ENCODE data around the gene NNT.
"Not testable (repeated sequence)": the region's sequence is repeated elsewhere in the genome, so short reads cannot be mapped to it uniquely, and the experiment has no call there.

The NNT gene

GRCh38 chr5:43731573-43731972 lies 128.6 kb downstream of the NNT start:
- H3K27me3 ChIP-seq (ENCODE audit: insufficient read depth, low read depth), result no peaks in the 10 kb centered on the region
- no peak overlapping the region for H2AFZ ChIP-seq (ENCODE audit: low read depth)
- H3K4me2 ChIP-seq, result no peak overlapping the region
- no peaks in the 10 kb centered on the region for H4K20me1 ChIP-seq (ENCODE audit: insufficient read depth)
- no peaks in the 10 kb centered on the region for H3K4me1 ChIP-seq (ENCODE audit: low read depth, poor library complexity, severe bottlenecking)
- no peak overlapping the region for H3K4me3 ChIP-seq (IDR thresholded peaks at IDR 0.05; ENCODE audit: insufficient read depth, low read depth, low read length)
- TF ChIP-seq, protein P1, sequence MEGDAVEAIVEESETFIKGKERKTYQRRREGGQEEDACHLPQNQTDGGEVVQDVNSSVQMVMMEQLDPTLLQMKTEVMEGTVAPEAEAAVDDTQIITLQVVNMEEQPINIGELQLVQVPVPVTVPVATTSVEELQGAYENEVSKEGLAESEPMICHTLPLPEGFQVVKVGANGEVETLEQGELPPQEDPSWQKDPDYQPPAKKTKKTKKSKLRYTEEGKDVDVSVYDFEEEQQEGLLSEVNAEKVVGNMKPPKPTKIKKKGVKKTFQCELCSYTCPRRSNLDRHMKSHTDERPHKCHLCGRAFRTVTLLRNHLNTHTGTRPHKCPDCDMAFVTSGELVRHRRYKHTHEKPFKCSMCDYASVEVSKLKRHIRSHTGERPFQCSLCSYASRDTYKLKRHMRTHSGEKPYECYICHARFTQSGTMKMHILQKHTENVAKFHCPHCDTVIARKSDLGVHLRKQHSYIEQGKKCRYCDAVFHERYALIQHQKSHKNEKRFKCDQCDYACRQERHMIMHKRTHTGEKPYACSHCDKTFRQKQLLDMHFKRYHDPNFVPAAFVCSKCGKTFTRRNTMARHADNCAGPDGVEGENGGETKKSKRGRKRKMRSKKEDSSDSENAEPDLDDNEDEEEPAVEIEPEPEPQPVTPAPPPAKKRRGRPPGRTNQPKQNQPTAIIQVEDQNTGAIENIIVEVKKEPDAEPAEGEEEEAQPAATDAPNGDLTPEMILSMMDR (conservative IDR thresholded peaks at IDR 0.05; ENCODE audit: low read depth, low read length), result no peak
- H3K79me2 ChIP-seq (ENCODE audit: insufficient read depth, low read depth), result no peaks in the 10 kb centered on the region
- H3K9ac ChIP-seq, result no peak overlapping the region
- H3K36me3 ChIP-seq (ENCODE audit: insufficient read depth), result no peaks in the 10 kb centered on the region
- no peak overlapping the region for H3K27ac ChIP-seq

DNA sequence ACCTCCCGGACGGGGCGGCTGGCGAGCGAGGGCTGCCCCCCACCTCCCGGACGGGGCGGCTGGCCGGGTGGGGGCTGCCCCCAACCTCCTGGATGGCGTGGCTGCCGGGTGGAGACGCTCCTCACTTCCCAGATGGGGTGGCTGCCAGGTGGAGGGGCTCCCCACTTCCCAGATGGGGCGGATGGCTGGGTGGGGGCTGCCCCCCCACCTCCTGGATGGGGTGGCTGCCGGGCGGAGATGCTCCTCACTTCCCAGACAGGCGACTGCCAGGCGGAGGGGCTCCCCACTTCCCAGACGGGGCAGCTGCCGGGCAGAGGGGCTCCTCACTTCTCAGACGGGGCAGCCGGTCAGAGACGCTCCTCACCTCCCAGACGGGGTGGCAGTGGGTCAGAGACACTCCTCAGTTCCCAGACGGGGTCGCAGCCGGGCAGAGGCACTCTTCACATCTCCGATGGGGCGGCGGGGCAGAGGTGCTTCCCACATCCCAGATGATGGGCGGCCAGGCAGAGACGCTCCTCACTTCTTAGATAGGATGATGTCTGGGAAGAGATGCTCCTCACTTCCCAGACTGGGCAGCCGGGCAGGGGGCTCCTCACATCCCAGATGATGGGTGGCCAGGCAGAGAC lies 143.1 kb downstream of the NNT start:
- not testable (repeated sequence) for H3K79me2 ChIP-seq (ENCODE audit: insufficient read depth, low read depth); H3K27ac ChIP-seq; H3K36me3 ChIP-seq (ENCODE audit: insufficient read depth); H3K4me3 ChIP-seq (IDR thresholded peaks at IDR 0.05; ENCODE audit: insufficient read depth, low read depth, low read length); H3K27me3 ChIP-seq (ENCODE audit: insufficient read depth, low read depth); H3K4me1 ChIP-seq (ENCODE audit: low read depth, poor library complexity, severe bottlenecking); H2AFZ ChIP-seq (ENCODE audit: low read depth); H3K9ac ChIP-seq; H3K4me2 ChIP-seq; H4K20me1 ChIP-seq (ENCODE audit: insufficient read depth)

DNA sequence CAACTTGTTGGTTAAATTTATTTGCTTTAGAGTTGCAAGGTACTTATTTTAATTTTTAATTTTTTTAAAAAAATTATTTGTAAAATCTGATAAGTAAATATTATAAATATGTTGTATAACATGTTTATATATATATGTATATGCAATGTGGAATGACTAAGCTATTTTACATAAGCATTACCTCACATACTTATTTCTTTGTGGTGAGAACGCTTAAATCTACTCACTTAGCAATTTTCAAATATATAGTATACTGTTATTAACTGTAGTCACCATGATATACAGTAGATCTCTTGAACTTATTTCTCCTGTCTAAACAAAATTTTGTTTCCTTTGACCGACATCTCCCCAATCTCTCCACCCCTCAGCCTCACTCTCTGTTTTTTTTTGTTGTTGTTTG lies 147.8 kb downstream of the NNT start:
- H3K4me2 ChIP-seq, result no peak overlapping the region
- TF ChIP-seq, protein P1 (conservative IDR thresholded peaks at IDR 0.05; ENCODE audit: low read depth, low read length), result no peak

GRCh38 chr5:43753069-43753468 lies 150.1 kb downstream of the NNT start:
- H3K4me2 ChIP-seq, result no peak overlapping the region
- no peaks in the 10 kb centered on the region for H3K79me2 ChIP-seq (ENCODE audit: insufficient read depth, low read depth)
- H3K27ac ChIP-seq, result no peak overlapping the region
- H4K20me1 ChIP-seq (ENCODE audit: insufficient read depth), result no peaks in the 10 kb centered on the region
- no peak overlapping the region for H3K9ac ChIP-seq
- no peaks in the 10 kb centered on the region for H3K27me3 ChIP-seq (ENCODE audit: insufficient read depth, low read depth)
- H2AFZ ChIP-seq (ENCODE audit: low read depth), result no peak overlapping the region
- H3K4me3 ChIP-seq (IDR thresholded peaks at IDR 0.05; ENCODE audit: insufficient read depth, low read depth, low read length), result no peak overlapping the region
- H3K36me3 ChIP-seq (ENCODE audit: insufficient read depth), result no peaks in the 10 kb centered on the region
- TF ChIP-seq, protein P1 (conservative IDR thresholded peaks at IDR 0.05; ENCODE audit: low read depth, low read length), result no peak
- H3K4me1 ChIP-seq (ENCODE audit: low read depth, poor library complexity, severe bottlenecking), result no peaks in the 10 kb centered on the region

More for the DNA sequence above, 147.8 kb downstream of the NNT start:
- no peaks in the 10 kb centered on the region for H3K36me3 ChIP-seq (ENCODE audit: insufficient read depth)
- no peak overlapping the region for H3K27ac ChIP-seq
- H2AFZ ChIP-seq (ENCODE audit: low read depth), result no peak overlapping the region
- H3K4me3 ChIP-seq (IDR thresholded peaks at IDR 0.05; ENCODE audit: insufficient read depth, low read depth, low read length), result no peak overlapping the region
- no peaks in the 10 kb centered on the region for H3K4me1 ChIP-seq (ENCODE audit: low read depth, poor library complexity, severe bottlenecking)
- no peak overlapping the region for H3K9ac ChIP-seq
- H4K20me1 ChIP-seq (ENCODE audit: insufficient read depth), result no peaks in the 10 kb centered on the region
- H3K27me3 ChIP-seq (ENCODE audit: insufficient read depth, low read depth), result no peaks in the 10 kb centered on the region
- no peaks in the 10 kb centered on the region for H3K79me2 ChIP-seq (ENCODE audit: insufficient read depth, low read depth)
